HG02938 (cell line): ENCODE data around the gene RALGDS.
"Not testable (repeated sequence)": the region's sequence is repeated elsewhere in the genome, so short reads cannot be mapped to it uniquely, and the experiment has no call there.

Experiments
- ATAC-seq: cut with Tn5 transposase; IDR thresholded peaks from one replicate; pipeline ENCODE4 v1.9.1; 2021; ENCODE audit warnings: mild to moderate bottlenecking, moderate library complexity; ENCODE audit not compliant: unreplicated experiment

Gene RALGDS

DNA sequence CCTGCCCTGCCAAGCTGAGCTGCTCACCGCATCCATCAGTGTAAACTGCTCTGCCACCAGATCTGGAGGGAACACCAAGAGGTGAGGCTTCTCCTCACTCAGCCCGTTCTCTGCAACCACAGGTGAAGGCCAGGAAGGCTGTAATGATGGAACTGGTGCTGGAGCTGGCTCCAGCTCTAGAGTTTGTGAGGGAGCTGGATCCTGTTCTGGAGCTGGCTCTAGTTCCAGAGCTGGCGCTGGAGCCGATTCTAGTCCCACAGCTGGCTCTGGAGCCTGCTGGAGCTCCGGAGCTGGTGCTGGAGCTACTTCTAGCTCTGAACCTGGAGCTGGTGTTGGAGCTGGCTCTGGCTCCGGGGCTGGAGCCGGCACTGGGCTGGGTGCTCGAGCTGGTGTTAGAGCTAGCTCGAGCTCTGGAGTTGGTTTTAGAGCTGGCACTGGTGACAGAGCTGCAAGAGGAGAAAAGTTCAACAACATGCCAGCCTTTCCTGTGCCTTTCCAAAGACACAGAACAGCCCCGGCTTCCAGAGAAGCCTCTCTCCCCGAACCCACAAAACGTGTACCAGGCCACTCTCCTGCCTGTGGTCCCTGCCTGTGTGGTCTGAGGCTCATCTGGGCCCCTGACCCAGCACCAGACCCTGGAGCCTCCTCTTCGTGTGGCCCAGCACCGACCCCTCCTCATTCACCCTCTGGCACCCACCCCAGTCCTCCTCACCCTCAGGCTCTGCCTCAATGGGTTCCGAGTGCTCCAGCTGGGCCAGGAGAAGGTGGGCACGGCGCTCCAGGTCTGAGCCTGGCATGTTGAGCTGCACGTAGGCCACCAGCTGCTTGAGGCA lies 12.9 kb downstream of the RALGDS start:
- ATAC-seq: no peak

- ATAC-seq: no peak
Measured at GRCh38 chr9:133107245-133107722, 13.8 kb downstream of the RALGDS start.

DNA sequence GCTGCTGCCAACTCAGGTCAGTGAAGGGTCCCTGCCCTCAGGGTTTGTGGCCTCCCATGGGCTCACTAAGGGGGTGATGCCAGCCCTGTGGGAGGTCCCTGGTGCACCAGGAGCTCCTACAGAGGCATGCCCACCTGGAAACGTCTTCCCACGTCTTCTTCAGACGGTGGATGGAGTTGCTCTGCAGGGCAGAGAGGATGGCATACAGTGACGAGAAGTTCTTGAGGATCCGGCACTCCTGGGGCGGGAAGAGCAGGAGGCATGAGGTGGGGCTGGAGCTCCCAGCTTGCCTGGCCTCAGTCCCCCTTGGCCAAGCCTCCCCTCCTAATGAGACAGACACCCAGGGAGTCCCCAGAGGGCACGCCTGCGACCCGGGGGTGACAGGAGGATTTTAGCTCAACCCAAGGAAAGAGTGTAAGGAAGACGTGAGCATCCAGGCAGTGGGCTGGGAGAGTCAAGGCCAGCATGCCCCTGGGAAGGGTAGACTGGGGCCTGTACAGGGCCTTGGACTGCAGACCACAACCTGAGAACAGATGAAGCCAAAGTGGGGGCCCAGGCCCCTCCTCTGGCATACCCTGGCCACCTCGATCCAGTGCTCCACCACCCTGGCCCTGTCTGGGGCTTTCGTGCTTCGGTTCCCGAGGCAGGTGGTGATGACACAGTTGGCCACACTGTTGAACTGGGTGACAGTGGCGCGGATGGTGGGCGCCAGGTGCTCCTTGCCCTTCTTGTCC lies 14.4 kb downstream of the RALGDS start:
- no peak for ATAC-seq

- no peak for ATAC-seq
Measured at GRCh38 chr9:133105461-133105770, 15.6 kb downstream of the RALGDS start.

GRCh38 chr9:133104718-133105460 lies 16.2 kb downstream of the RALGDS start:
- no peak for ATAC-seq

GRCh38 chr9:133103987-133104505 lies 17.0 kb downstream of the RALGDS start:
- no peak for ATAC-seq

- ATAC-seq: no peak
Measured at GRCh38 chr9:133103183-133103986, 17.7 kb downstream of the RALGDS start.

DNA sequence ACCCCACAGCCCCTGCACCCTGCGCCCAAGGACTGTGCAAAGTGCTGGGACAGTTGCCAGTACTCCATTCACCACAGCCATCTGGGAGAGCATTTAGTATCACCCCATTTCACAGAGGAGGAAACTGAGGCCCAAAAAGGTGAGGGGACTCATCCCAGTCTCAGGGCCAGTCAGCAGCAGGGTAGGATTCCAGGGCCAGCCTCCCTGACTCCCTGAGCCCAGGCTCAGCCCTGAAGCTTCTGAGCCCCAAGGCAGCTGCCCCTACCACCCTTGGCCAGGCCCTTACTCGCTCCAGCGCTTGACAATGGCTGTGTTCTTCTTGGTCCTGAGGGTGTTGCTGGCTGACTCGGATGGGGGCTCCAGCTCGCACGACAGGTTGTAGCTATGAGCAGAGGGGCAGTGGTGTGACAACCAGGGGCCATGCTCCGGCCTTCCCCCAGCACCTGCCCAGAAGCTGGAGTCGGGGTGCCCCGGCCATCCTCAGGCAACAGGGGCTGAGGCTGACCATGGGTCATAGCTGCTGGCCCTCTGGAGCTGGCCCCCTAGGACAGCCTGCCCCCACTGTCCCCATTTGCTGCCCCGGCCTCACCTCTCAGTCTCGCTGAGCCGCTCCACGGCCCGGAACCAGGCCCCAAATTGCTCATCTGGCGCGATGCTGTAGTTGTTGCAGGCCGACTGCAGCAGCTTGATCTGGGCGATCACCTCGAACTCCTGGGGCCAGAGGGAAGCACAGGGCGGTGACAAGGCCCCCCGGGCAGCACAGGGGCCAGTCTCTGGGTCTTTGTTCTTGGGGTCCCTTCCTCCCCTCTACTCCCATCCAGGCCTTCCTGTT lies 18.6 kb downstream of the RALGDS start:
- ATAC-seq: no peak

DNA sequence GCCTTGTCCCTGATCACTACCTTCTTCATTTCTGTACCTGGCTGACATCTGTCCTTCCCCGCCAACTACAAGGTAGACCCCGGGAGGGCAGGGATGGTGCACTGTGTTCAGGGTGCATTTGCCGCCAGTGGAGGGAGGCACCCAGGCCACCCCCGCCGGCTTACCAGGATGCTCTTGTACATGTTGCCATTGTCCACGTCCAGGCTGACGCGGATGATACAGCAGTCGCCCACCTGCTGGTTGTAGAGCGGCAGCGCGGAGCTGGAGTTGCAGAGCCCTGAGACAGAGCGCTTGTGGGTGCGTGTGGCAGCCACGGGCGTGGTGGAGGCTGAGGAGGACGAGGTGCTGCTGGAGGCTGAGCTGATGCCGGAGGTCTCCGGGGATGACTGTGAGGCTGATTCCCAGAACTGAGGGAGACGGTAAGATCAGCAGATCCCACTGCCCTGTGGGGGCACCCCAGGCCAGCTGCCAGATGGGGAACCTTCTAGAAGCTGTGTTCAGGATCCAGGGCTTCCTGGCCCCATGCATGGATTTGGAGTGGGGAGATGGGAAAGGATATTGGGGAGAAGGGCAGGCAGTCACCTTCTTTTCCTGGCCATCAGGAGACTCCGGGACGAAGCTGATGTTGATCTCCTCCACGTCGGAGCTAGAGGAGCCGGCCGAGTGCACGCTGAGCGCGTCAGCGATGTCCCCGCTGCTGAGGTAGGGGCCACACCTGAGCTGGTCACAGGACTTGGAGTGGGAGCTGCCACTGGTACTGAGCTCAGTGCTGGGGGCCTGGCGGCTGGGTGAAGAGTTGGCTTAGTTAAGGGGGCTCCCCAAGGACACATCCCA lies 19.5 kb downstream of the RALGDS start:
- no peak for ATAC-seq

DNA sequence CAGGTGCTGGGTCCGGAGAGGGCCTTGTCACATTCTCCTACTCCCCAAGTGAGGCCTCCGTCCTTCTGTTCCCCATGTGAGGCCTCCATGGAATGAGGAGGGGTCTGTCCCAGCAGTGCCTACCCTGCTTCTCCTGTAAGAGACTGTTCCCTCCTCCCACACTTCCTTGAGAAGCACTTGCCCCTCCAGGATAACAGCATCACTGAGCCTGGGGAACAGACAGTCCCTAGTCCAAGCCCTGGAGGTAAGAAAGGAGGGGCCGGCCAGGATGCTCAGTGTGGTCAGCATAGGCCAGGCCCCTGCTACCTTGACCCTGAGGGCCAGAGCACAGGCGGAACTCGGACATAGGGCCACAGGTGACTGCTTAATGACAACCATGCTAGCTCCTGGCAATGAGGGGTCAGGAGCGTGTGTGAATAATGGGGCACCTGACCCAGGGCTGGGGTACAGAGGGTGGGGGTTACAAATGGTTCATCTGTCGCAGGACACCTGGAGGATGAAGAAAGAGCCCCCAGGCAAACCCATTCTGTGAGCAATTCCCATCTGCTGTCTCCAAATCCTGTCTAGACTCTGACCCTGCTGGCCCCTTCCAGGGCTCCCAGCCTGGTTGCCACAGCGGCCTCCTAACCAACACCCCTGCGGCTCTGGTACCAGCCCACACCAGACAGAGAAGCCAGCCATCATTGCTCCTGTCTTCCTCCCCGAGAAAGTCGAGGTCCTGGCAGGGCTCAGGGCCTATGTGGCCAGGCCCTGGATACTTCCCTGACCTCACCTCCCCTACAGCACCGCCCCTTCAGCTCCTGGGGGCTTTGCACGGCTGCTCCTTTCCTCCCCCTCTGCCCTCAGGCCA lies 20.3 kb downstream of the RALGDS start:
- ATAC-seq: no peak

GRCh38 chr9:133099726-133100505 lies 21.1 kb downstream of the RALGDS start:
- no peak for ATAC-seq

- ATAC-seq: no peak
Measured at GRCh38 chr9:133098871-133099270, 22.2 kb downstream of the RALGDS start.

- ATAC-seq: no peak
Measured at GRCh38 chr9:133098104-133098754, 22.8 kb downstream of the RALGDS start.

DNA sequence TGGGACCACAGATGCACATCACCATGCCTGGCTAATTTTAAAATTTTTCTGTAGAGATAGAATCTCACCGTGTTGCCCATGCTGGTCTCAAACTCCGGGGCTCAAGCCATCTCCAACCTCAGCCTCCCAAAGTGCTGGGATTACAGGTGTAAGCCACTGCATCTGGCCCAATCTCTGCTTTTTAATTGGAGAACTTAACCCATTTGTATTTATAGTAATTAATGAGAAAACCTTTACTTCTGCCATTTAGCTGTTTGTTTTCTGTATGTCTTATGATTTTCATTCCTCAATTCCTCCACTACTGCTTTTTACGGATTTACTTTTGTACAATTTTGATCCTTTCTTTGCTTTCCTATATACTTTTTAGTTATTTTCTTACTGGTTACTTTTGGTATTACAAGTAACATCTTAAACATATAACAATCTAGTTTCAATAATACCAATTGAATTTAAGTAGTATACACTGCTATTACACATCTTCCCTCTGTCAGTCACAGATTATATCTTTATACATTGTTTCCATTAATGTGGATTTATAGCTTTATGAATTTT lies 26.1 kb downstream of the RALGDS start:
- ATAC-seq: no peak

GRCh38 chr9:133094351-133094750 lies 26.7 kb downstream of the RALGDS start:
- not testable (repeated sequence) for ATAC-seq

GRCh38 chr9:133090752-133091385 lies 30.2 kb downstream of the RALGDS start:
- no peak for ATAC-seq
